IMR-90 (cell line): ENCODE measurements around the gene RAET1E. TPM values are rescaled to one million over a fixed set of nuclear protein-coding genes. Genes with fewer than 3 reads are reported as not detected.

Experiments
- ATAC-seq: fragments of 200-7000 bp; cut with Tn5 transposase; 2 replicates; pipeline ENCODE4 v1.9.1; 2020; ENCODE audit warnings: low read depth, mild to moderate bottlenecking, moderate library complexity
- BruUV-seq: library from RNA; stranded (reverse); fragments of 400-500 nt; replicated peaks from 2 replicates; lab custom pipeline; 2021; lab: Mats Ljungman, UMichigan
- CTCF ChIA-PET: fragments of 300-600 bp; formaldehyde crosslinking; extraction: SDS; loops from one replicate; lab custom pipeline; 2021; ENCODE audit warnings: antibody characterized with exemption; lab: Yijun Ruan, JAX
- POLR2A ChIA-PET: fragments of 300-600 bp; sonication (Branson Sonifier 250); formaldehyde crosslinking; loops from one replicate; lab custom pipeline; 2022; ENCODE audit warnings: antibody characterized with exemption; ENCODE audit not compliant: unreplicated experiment; lab: Charles Lee
- DNase-seq: peaks from one replicate; pipeline ENCODE4 v3.0.0; 2013
- H2AFZ ChIP-seq: replicated peaks from 2 replicates; pipeline ENCODE3; 2013; ENCODE audit warnings: low read length, mild to moderate bottlenecking; ENCODE audit not compliant: poor library complexity
- H2AK5ac ChIP-seq: 2 replicates; pipeline ENCODE4 v1.6.1; 2013; ENCODE audit warnings: low read depth, low read length, inconsistent platforms
- H2AK9ac ChIP-seq: replicated peaks from 2 replicates; pipeline ENCODE3; 2013; ENCODE audit warnings: mild to moderate bottlenecking, low read depth, low read length, moderate library complexity; ENCODE audit not compliant: poor library complexity
- H2BK120ac ChIP-seq: 2 replicates; pipeline ENCODE4 v1.6.1; 2013; ENCODE audit warnings: low read depth, low read length, inconsistent platforms
- H2BK15ac ChIP-seq: 3 replicates; pipeline ENCODE4 v1.6.1; 2013; ENCODE audit warnings: low read depth, low read length, inconsistent platforms
- H2BK20ac ChIP-seq: 2 replicates; pipeline ENCODE4 v1.6.1; 2013; ENCODE audit warnings: low read depth, mild to moderate bottlenecking, inconsistent platforms, low read length, moderate library complexity
- H2BK5ac ChIP-seq: 2 replicates; pipeline ENCODE4 v1.6.1; 2013; ENCODE audit warnings: mild to moderate bottlenecking, low read depth, low read length, inconsistent platforms; ENCODE audit not compliant: poor library complexity, severe bottlenecking
- H3K14ac ChIP-seq: replicated peaks from 2 replicates; pipeline ENCODE4 v1.6.1; 2013; ENCODE audit warnings: low read depth, low read length, inconsistent platforms
- H3K18ac ChIP-seq: 2 replicates; pipeline ENCODE4 v1.6.1; 2013; ENCODE audit warnings: low read depth, low read length, control low read depth
- H3K23ac ChIP-seq: 2 replicates; pipeline ENCODE4 v1.6.1; 2013; ENCODE audit warnings: low read depth, low read length, inconsistent platforms
- H3K27ac ChIP-seq: 2 replicates; pipeline ENCODE4 v1.5.1; 2013; ENCODE audit warnings: mild to moderate bottlenecking, control low read depth, low read length; ENCODE audit not compliant: insufficient read depth
- H3K27me3 ChIP-seq: 2 replicates; pipeline ENCODE4 v1.6.1; 2013; ENCODE audit warnings: low read length; ENCODE audit not compliant: control insufficient read depth, insufficient read depth
- H3K36me3 ChIP-seq: 2 replicates; pipeline ENCODE4 v1.6.1; 2013; ENCODE audit warnings: low read length, mixed read lengths; ENCODE audit not compliant: control insufficient read depth, insufficient read depth
- H3K4ac ChIP-seq: 2 replicates; pipeline ENCODE4 v1.6.1; 2013; ENCODE audit warnings: low read depth, low read length, inconsistent platforms
- H3K4me1 ChIP-seq: 2 replicates; pipeline ENCODE4 v1.6.1; 2013; ENCODE audit warnings: low read length, mixed read lengths; ENCODE audit not compliant: control insufficient read depth, insufficient read depth
- H3K4me2 ChIP-seq: 2 replicates; pipeline ENCODE4 v1.6.1; 2013; ENCODE audit warnings: low read depth, mild to moderate bottlenecking, control low read depth, low read length, moderate library complexity
- H3K4me3 ChIP-seq: 2 replicates; pipeline ENCODE4 v1.5.1; 2013; ENCODE audit warnings: low read depth, mild to moderate bottlenecking, control low read depth, low read length, moderate library complexity; ENCODE audit not compliant: insufficient read depth
- H3K56ac ChIP-seq: 2 replicates; pipeline ENCODE4 v1.6.1; 2013; ENCODE audit warnings: low read length, inconsistent platforms; ENCODE audit not compliant: insufficient read depth; ENCODE audit errors: extremely low read depth
- H3K79me1 ChIP-seq, 2 experiments: 2 replicates each; pipeline ENCODE4 v1.6.1; 2013; ENCODE audit warnings: low read length in 2 of 2, inconsistent platforms in 1 of 2, low read depth in 1 of 2
- H3K9ac ChIP-seq: 2 replicates; pipeline ENCODE4 v1.6.1; 2013; ENCODE audit warnings: low read depth, low read length, control low read depth
- H3K9me1 ChIP-seq: 2 replicates; pipeline ENCODE4 v1.6.1; 2013; ENCODE audit warnings: low read length, inconsistent platforms; ENCODE audit not compliant: insufficient read depth
- H3K9me3 ChIP-seq: 2 replicates; pipeline ENCODE4 v1.6.1; 2013; ENCODE audit warnings: low read length; ENCODE audit not compliant: control insufficient read depth, insufficient read depth
- H4K20me1 ChIP-seq: 2 replicates; pipeline ENCODE4 v1.6.1; 2013; ENCODE audit warnings: low read length, inconsistent platforms; ENCODE audit not compliant: insufficient read depth
- H4K5ac ChIP-seq: 2 replicates; pipeline ENCODE4 v1.6.1; 2013; ENCODE audit warnings: mild to moderate bottlenecking, low read depth, low read length, control low read depth
- H4K8ac ChIP-seq, 2 experiments: 2 replicates each; pipeline ENCODE4 v1.6.1; 2013; ENCODE audit warnings: low read depth in 2 of 2, low read length in 2 of 2, control low read depth in 1 of 2, inconsistent platforms in 1 of 2
- H4K91ac ChIP-seq: 2 replicates; pipeline ENCODE4 v1.6.1; 2013; ENCODE audit warnings: low read depth, low read length, inconsistent platforms; ENCODE audit not compliant: insufficient read depth
- CEBPB ChIP-seq: IDR thresholded peaks from 2 replicates; pipeline ENCODE4 v1.6.1; 2012; ENCODE audit warnings: low read depth, low read length, improper control_type of control experiment
- NFE2L2 ChIP-seq: fragments of 150-350 bp; IDR thresholded peaks from 2 replicates; pipeline ENCODE4 v1.6.1; 2016; ENCODE audit warnings: low read depth, mild to moderate bottlenecking, low read length
- WGBS, 2 experiments: methylation state at CpG; one replicate each; pipeline versions ENCODE4 v1.1.5 to v1.1.7; 2013; ENCODE audit warnings: missing lambda C conversion rate in 2 of 2; ENCODE audit not compliant: insufficient read length in 1 of 2; ENCODE audit errors: extremely low coverage in 2 of 2; 5-methylcytosine and 5-hydroxymethylcytosine counted together
- dilution Hi-C: fragments of 300-500 bp; cut with HindIII; formaldehyde crosslinking; loops from one replicate; pipeline ENCODE4 v1.14.3; 2018; ENCODE audit warnings: low sequenced_read_pairs; ENCODE audit not compliant: unreplicated experiment
- in situ Hi-C: fragments of 300-500 bp; cut with MboI; formaldehyde crosslinking; loops from 3 replicates; pipeline ENCODE4 v1.14.3; 2019; ENCODE audit warnings: low sequenced_read_pairs, inconsistent platforms, mixed read lengths
- intact Hi-C: fragments of 100-400 bp; cut with micrococcal nuclease; formaldehyde crosslinking; loops from 2 replicates; pipeline ENCODE4 v1.10.0; 2022
- polyA plus RNA-seq, 3 experiments: library from polyadenylated mRNA; depleted of rRNA; stranded (reverse); fragments of >200 nt; gene quantifications; 2 replicates each; pipeline ENCODE4 v1.2.3, GENCODE V29; 2012; ENCODE audit warnings: low replicate concordance in 1 of 3
- total RNA-seq: library from RNA; depleted of rRNA; stranded (reverse); fragments of >200 nt; gene quantifications from 2 replicates; pipeline ENCODE4 v1.2.3, GENCODE V29; 2012

The RAET1E gene
- total and polyA plus RNA-seq, 2 of the 4 experiments (the other 2 are of a cell fraction) = not detected

GRCh38 chr6:149888093-149888492 lies 9.8 kb downstream of the RAET1E start:
- H3K27ac ChIP-seq = no peak overlapping the region
- H2BK15ac ChIP-seq = peak overlapping the region; percentile 48; the same call in 1 of the 3 replicates
- ATAC-seq (no peak), DNase-seq (no peak)
- dilution Hi-C loops (no loop called here), intact Hi-C loops (no loop called here), in situ Hi-C loops (no loop called here)
- no peak overlapping the region for H2AK9ac ChIP-seq
- H3K4me3 ChIP-seq = no peak overlapping the region
- peaks cover 5% of the 10 kb centered on the region; the same call in 1 of the 2 replicates for H3K9me1 ChIP-seq
- H3K79me1 ChIP-seq = no peaks in the 10 kb centered on the region
- H2AK5ac ChIP-seq = peak overlapping the region; percentile 68
- 0 out of 2 replicates have a peak overlapping the region, but pooled peaks have one; percentile 52 for H3K14ac ChIP-seq
- H4K5ac ChIP-seq = no peak overlapping the region; the same call in 1 of the 2 replicates
- no peak overlapping the region for H3K9ac ChIP-seq
- peak overlapping the region; percentile 21; the same call in 1 of the 2 replicates for H2BK20ac ChIP-seq
- H4K20me1 ChIP-seq = no peaks in the 10 kb centered on the region
- no peak overlapping the region for H2BK5ac ChIP-seq
- no peak overlapping the region for H3K56ac ChIP-seq
- H3K4ac ChIP-seq = peak overlapping the region; percentile 21
- no peak overlapping the region for H3K4me2 ChIP-seq
- H3K23ac ChIP-seq = 0 out of 2 replicates have a peak overlapping the region, but pooled peaks have one; percentile 17
- BruUV-seq = no TSS peak
- CTCF ChIA-PET = no interaction called here
- TF ChIP-seq NFE2L2 (no peak), CEBPB (peak; percentile 31; the same call in 1 of the 2 replicates)
- no CpG with 5 or more reads among the region's 9 CpGs for WGBS, 2 experiments
- POLR2A ChIA-PET = no interaction called here
- no peaks in the 10 kb centered on the region for H3K9me3 ChIP-seq
- peaks cover 14% of the 10 kb centered on the region for H3K4me1 ChIP-seq
- no peak overlapping the region for H4K8ac ChIP-seq
- H2BK120ac ChIP-seq = 0 out of 2 replicates have a peak overlapping the region, but pooled peaks have one; percentile 19
- no peaks in the 10 kb centered on the region for H3K27me3 ChIP-seq
- no peak overlapping the region for H4K91ac ChIP-seq
- peak overlapping the region; percentile 17; the same call in 1 of the 2 replicates for H3K18ac ChIP-seq
- peak overlapping the region; percentile 36 for H2AFZ ChIP-seq
- H3K36me3 ChIP-seq = no peaks in the 10 kb centered on the region
